T-helper 1 cell treated with Interleukin-12 subunit alpha and Interleukin-12 subunit beta and Interleukin-4 antibody, amounts not matched to agents 30 μg/mL and 1 μg/mL, for 36 hours (primary cell): ENCODE measurements around the gene SPIN1.

Source experiments
- H3K27ac Mint-ChIP-seq: one replicate; pipeline ENCODE4 v1.8.0; 2021; ENCODE audit warnings: mild to moderate bottlenecking, mixed read lengths
- H3K27me3 Mint-ChIP-seq: one replicate; pipeline ENCODE4 v1.8.0; 2021; ENCODE audit warnings: low read depth, mixed read lengths
- H3K36me3 Mint-ChIP-seq: one replicate; pipeline ENCODE4 v1.8.0; 2021; ENCODE audit warnings: low read depth, mixed read lengths
- H3K4me1 Mint-ChIP-seq: one replicate; pipeline ENCODE4 v1.8.0; 2021; ENCODE audit warnings: low read depth, mixed read lengths
- H3K4me3 Mint-ChIP-seq: one replicate; pipeline ENCODE4 v1.8.0; 2021; ENCODE audit warnings: mild to moderate bottlenecking, moderate library complexity, mixed read lengths
- H3K9me3 Mint-ChIP-seq: one replicate; pipeline ENCODE4 v1.8.0; 2021; ENCODE audit warnings: mixed read lengths

The SPIN1 gene

DNA sequence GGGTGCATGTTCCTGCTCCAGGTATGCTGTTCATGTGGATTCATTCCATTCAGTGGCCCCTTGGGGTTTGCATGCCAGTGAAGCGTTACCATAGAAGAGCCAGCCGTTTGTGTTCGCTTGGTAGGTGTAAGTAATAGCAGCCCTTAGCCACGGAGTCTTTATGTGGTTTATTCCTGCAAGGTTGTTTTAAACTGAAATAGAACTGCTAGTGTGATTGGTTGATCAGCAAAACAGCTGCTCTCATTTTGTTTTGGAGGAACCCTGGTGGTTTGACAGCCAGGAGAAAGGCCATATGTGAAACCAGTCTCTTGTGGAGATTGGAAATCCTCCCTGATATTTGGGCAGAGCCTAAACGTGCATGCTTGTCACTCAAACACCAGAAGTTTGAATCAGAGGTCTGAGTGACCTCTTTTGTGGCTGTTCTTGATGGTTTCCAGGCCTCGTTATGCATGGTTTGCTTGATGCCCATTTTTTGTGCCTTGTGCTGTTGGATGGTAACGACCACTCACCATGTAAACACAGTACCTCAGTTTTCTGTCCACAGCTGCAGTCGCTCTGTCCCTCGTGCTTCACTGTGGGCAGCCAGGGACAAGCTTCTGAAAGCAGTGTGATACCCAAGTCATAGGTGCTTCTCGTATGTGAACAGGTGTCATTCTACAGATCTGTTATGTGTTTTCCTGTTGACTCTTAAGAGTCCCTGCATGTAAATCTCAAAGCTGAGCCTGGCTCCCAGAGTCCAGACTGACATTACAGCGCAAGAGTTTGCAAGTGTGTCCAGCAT, 88.4 kb downstream of the SPIN1 start:
- Mint-ChIP-seq H3K27me3 (no peaks in the 10 kb centered on the region), H3K27ac (peak overlapping the region; percentile 45)

DNA sequence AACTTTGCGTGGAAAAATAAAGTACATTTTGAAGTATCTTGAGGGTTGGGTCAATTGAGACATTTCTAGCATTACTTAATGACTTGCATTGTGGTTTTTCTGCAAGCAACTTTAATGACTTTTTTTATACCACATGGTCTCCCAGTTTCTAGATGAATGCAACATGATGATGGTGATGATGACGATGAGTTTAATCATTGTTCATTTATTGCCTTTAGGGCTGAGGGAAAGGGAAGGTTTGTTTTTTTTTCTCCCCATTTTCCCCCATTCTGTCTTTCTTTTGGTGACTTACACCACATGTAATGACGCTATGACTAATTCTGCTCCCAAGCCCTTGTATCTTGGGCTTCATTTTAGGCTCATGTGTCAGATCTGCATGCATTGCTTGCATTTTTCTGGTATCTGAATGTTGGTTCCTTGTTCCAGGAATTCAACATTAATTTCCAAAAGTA, 89.1 kb downstream of the SPIN1 start:
- Mint-ChIP-seq H3K27me3 (no peaks in the 10 kb centered on the region), H3K4me1 (peaks cover 17% of the 10 kb centered on the region), H3K4me3 (no peak overlapping the region), H3K27ac (peak overlapping the region; percentile 45), H3K9me3 (no peaks in the 10 kb centered on the region), H3K36me3 (peaks cover 12% of the 10 kb centered on the region)

More for the DNA sequence above, 88.4 kb downstream of the SPIN1 start:
- peaks cover 12% of the 10 kb centered on the region for H3K36me3 Mint-ChIP-seq
- H3K9me3 Mint-ChIP-seq, result no peaks in the 10 kb centered on the region
- no peak overlapping the region for H3K4me3 Mint-ChIP-seq
- H3K4me1 Mint-ChIP-seq, result peaks cover 17% of the 10 kb centered on the region

DNA sequence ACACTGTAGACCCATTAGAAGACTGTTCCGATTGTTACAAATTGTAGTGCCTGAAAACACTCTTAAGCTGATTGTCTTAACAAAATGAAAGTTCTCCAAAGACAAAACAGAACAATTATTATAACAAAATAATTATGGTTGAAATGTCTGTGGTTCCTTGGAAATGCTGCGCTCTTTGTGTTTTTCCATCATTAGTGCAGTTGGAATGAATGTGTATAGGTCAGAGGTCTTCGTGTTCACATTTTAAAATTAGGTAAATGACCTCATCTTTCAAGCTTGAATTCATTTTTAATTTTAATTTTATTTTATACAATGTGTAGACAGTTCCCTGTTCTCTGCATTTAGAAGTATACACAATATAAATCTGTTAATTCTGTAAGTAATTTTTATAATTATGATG, 90.0 kb downstream of the SPIN1 start:
- H3K9me3 Mint-ChIP-seq, result no peaks in the 10 kb centered on the region
- H3K4me1 Mint-ChIP-seq, result peaks cover 17% of the 10 kb centered on the region
- no peaks in the 10 kb centered on the region for H3K27me3 Mint-ChIP-seq
- no peak overlapping the region for H3K4me3 Mint-ChIP-seq
- peaks cover 12% of the 10 kb centered on the region for H3K36me3 Mint-ChIP-seq
- H3K27ac Mint-ChIP-seq, result no peak overlapping the region

DNA sequence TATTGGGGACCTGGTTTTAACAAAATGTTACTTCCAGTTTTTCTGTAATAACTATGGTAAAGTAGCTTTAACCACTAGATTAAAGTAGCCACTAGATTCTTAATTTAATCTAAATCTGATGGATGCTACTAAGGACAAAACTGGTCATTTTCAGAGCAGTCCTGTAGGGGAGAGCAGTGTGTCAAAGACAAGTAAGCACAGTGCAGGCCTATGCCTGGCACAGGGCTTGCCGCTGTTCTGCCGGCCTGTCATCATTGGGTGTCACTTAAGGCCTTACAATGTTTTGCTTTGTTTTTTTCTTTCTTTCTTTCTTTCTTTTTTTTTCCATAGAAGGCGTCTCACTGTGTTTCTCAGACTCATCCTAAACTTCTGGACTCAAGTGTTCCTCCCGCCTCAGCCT, 93.7 kb downstream of the SPIN1 start:
- no peaks in the 10 kb centered on the region for H3K27me3 Mint-ChIP-seq
- H3K36me3 Mint-ChIP-seq, result peaks cover 5% of the 10 kb centered on the region
- no peaks in the 10 kb centered on the region for H3K9me3 Mint-ChIP-seq
- no peak overlapping the region for H3K27ac Mint-ChIP-seq
- H3K4me1 Mint-ChIP-seq, result peaks cover 8% of the 10 kb centered on the region
- H3K4me3 Mint-ChIP-seq, result no peak overlapping the region

DNA sequence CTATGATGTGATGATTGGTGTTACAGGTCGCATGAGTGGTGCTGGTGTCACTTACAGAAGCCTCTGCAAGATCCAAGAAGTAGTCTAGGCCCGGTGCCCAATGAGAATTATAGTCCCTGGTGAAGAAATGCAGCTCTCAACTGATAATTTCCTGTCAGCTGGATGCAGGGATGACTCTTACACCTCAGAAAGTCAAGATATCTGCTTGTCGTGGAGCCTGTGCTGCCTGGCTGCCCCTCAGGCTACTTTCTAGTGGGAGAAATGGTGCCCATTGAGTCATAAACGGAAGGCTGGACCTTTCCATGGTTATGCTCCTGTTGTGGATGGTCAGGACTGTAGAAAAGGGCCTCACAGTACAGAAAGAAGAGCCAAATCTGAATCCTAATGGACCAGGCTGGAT, 99.9 kb downstream of the SPIN1 start:
- Mint-ChIP-seq H3K4me1 (no peaks in the 10 kb centered on the region), H3K36me3 (no peaks in the 10 kb centered on the region), H3K4me3 (no peak overlapping the region), H3K27ac (no peak overlapping the region), H3K9me3 (no peaks in the 10 kb centered on the region), H3K27me3 (no peaks in the 10 kb centered on the region)

DNA sequence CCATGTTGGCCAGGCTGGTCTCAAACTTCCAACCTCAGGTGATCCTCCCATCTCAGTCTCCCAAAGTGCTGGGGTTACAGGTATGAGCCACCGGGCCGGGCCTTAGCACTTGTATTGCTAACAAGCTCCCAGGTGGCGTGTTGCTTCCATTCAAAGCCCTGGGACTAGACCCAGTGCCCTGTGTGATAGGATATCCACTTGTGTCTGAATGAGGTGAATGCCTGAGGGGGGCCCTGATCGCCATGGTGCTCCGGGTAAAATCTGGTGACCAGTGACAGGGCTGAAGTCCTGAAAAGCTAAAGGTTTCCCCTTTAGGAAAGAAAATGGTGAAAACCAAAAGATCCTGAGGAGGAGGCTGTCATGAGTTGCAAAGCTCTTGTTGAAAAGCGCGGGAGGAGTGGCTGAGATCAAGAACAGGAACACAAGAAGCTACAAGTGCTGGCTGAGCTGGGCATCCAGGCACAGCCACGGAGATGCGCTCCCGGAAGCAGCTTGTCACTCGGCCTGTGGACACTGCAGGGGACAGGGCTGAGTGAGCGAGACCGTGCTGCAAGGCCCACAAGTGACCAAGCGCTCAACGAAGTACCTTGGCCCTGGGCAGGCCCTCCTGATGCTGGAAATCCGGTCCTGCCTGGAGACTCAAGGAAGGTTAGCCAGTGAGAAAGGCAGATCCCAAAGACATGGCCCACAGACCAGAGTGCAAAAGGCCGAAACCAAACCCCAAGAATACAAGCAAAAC, 106.9 kb downstream of the SPIN1 start:
- Mint-ChIP-seq H3K27ac (no peak overlapping the region), H3K36me3 (no peaks in the 10 kb centered on the region), H3K9me3 (no peaks in the 10 kb centered on the region), H3K4me3 (no peak overlapping the region), H3K27me3 (no peaks in the 10 kb centered on the region), H3K4me1 (no peaks in the 10 kb centered on the region)

DNA sequence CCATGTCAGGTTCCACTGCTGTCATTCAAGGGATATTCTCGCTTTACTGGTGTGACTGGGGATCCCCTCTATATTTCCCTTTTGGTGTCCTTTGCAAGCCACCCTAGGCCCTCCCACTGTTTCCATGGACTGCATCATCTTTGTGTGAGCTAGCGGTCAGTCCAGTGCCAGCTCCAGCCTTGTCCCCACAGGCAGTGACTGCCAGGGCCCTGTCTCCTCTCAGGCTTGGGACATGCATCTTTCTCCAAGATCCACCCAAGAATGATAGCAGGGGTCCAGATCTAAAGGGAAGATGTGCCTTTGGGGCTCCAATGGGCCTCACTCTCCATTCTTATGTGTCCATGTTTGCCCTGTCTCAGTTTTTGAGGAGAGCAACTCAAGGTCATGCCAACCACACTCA, 109.0 kb downstream of the SPIN1 start:
- Mint-ChIP-seq H3K27ac (no peak overlapping the region), H3K4me1 (no peaks in the 10 kb centered on the region), H3K36me3 (no peaks in the 10 kb centered on the region), H3K4me3 (no peak overlapping the region), H3K9me3 (no peaks in the 10 kb centered on the region), H3K27me3 (no peaks in the 10 kb centered on the region)

DNA sequence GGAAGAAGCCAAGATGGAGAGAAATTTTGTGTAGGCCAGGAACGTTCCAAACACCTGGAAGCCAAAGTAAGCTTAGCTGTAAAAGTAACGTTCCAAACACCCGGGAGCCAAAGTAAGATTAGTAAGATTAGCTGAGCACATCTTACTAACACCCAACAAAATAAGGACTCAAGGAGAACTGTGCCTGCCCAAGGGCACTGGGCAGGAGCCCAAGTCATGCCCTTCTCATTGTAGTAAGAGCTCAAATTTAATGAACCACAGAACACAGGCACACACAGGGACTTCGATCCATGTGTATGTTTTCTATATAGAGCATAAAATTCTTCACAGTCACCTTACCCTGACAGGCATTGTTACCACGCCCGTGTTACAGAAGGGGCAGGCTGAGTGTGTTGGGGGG, 110.6 kb downstream of the SPIN1 start:
- Mint-ChIP-seq H3K4me3 (no peak overlapping the region), H3K36me3 (no peaks in the 10 kb centered on the region), H3K27ac (no peak overlapping the region)

DNA sequence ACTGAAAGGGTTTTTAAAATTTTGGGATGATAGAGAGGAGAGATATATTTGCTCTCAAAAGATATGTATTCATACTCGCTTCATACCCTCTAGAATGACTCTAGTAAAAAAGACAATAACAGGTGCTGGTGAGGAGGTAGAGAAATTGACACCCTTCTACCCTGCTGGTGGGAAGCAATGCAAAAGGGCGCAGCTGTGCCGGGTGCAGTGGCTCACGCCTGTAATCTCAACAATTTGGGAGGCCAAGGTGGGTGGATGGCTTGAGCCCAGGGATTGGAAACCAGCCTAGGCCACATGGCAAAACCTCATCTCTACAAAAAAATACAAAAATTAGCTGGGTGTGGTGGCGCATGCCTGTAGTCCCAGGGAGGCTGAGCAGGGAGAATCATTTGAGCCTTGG, 112.8 kb downstream of the SPIN1 start:
- Mint-ChIP-seq H3K9me3 (no peaks in the 10 kb centered on the region), H3K27ac (no peak overlapping the region), H3K36me3 (no peaks in the 10 kb centered on the region), H3K27me3 (no peaks in the 10 kb centered on the region), H3K4me3 (no peak overlapping the region), H3K4me1 (no peaks in the 10 kb centered on the region)

More for the DNA sequence above, 110.6 kb downstream of the SPIN1 start:
- Mint-ChIP-seq H3K9me3 (no peaks in the 10 kb centered on the region), H3K27me3 (no peaks in the 10 kb centered on the region), H3K4me1 (no peaks in the 10 kb centered on the region)

DNA sequence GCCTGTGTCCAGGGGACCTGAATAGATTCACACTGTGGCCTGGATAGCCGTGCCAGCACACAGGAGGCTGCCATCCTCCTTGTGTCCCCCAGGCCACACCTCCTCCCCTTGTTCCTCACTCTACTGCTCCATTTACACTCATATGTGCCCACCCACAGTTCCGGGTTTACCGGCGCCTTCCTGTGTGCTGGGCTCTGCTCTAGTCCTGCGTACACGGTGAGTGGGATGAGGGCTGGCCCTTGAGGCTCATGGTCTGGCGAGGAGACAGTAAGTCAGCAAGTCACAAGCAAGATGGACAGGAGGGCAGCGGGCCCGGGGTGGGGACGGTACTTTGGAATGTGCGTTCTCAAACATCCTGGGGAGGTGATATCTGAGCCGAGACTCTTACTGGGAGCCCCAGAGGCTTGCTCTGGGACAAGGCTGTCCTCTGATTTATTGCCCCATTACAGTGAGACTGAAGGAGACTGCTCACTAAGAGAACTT, 114.3 kb downstream of the SPIN1 start:
- Mint-ChIP-seq H3K4me1 (no peaks in the 10 kb centered on the region), H3K9me3 (no peaks in the 10 kb centered on the region), H3K27me3 (no peaks in the 10 kb centered on the region), H3K36me3 (no peaks in the 10 kb centered on the region), H3K27ac (no peak overlapping the region), H3K4me3 (no peak overlapping the region)

DNA sequence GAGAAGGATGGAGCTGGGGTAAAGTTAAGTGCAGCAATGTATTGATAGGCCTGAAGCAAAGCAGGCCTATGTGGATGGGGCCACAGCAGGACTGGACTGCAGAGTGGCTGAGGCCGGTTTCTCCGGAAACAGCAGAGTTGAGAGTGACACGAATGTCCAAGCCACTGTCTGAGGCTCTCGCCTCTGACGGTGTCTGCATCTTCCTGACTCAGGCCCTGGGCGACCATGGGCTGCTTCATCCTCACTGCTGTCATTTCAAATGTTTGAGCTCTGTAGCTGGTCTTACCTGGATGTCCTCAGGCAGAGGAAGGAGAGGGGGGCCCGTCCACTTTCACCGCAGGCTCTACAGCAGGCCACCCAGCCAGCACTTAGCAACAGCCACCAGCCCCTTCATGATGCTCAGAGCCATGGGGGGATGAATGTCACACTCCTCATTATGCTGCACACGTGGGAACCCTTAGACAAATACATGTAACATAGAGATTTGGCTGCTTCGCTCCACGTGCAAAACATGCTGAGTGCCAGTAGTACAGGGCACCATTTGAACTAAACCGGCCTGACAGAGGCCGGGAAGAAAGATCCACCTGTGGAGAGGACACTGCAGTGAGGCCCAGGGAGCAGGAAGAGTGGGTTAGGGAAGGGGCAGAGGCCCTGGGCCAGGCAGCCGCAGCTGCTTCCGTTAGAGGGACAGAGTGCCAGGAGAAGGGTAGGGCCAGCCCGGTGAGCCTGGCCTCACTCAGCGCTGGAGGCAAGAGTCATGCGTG, 115.0 kb downstream of the SPIN1 start:
- H3K4me1 Mint-ChIP-seq, result no peaks in the 10 kb centered on the region
- H3K4me3 Mint-ChIP-seq, result no peak overlapping the region
- H3K27me3 Mint-ChIP-seq, result no peaks in the 10 kb centered on the region
- H3K9me3 Mint-ChIP-seq, result no peaks in the 10 kb centered on the region
- no peaks in the 10 kb centered on the region for H3K36me3 Mint-ChIP-seq
- H3K27ac Mint-ChIP-seq, result no peak overlapping the region

DNA sequence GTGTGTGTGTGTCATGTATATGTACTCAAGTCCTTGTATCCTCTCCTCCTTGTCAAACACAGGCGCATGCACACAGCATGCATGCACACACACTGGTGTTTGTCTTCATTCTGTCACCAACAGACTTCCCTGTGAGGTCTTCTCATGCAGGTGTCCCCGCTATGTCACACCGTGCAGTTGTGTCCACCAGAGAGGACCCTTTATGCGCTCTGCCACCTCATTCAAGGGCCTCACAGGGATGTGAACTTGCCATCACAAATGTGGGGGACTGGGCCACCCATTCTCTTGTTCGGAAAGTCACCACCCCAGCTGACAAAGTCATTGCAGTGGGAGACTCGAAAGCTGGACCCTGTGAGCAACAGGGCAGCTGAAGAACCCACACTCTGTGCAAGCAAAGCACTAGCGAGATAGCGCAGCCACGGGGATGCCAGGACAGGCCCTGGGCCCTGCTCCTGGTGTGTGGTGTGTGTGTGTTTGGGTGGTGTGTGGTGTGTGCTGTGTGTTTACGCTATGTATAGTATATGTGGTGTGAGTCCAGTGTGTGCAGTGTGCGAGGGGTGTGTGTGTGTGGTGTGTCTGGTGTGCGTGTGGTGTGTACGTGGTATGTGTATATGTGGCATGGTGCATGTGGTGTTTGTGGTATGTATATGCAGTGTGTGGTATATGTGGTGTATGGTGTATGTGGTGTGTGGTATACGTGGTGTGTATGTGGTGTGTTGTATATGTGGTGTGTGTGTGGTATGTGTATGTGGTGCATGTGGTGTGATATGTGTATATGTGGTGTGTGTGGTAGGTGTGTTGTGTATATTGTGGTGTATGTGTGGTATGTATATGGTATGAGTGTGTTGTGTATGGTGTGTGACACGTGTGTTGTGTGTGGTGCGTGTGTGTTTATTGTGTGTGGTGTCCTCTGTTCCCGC, 115.9 kb downstream of the SPIN1 start:
- H3K4me1 Mint-ChIP-seq, result no peaks in the 10 kb centered on the region
- H3K9me3 Mint-ChIP-seq, result no peaks in the 10 kb centered on the region
- no peaks in the 10 kb centered on the region for H3K27me3 Mint-ChIP-seq
- H3K4me3 Mint-ChIP-seq, result no peak overlapping the region
- H3K36me3 Mint-ChIP-seq, result no peaks in the 10 kb centered on the region
- no peak overlapping the region for H3K27ac Mint-ChIP-seq

DNA sequence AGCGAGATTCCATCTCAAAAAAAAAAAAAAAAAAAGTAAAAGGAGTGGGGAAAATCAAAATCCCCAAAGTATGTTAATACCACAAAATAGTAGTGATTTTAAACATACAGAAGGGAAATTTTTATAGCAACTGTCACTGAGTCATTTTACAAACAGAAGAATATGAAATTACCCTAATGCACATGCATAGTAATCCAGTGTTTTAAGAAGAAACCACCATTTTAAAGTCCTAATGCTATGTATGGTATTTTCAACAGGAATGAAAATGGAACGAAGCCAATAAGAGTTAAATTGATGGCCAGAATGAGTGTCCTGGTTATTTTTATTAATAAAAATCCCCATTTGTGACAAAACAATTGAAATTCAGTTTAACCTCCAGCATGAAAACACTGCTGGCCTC, 120.1 kb downstream of the SPIN1 start:
- Mint-ChIP-seq H3K9me3 (no peaks in the 10 kb centered on the region), H3K4me3 (no peak overlapping the region), H3K27me3 (peaks cover 8% of the 10 kb centered on the region), H3K4me1 (no peaks in the 10 kb centered on the region), H3K27ac (no peak overlapping the region), H3K36me3 (no peaks in the 10 kb centered on the region)

DNA sequence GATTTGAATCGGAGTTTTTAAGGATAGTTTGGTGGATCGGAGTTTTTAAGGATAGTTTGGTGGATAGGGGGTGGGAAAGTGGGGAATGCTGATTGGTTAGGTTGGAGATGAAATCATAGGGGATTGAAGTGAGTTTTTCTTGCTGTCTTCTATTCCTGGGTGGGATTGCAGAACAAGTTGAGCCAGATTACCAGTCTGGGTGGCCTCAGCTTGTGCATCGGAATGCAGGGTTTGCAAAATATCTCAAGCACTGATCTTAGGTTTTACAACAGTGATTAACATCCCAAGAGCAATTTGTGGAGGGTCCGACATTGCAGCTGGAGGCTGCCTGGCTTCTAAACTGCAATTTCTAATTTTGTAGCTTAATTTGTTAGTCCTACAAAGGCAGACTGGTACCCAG, 123.7 kb downstream of the SPIN1 start:
- Mint-ChIP-seq H3K36me3 (no peaks in the 10 kb centered on the region), H3K27me3 (peaks cover 8% of the 10 kb centered on the region), H3K9me3 (peaks cover 3% of the 10 kb centered on the region), H3K27ac (no peak overlapping the region), H3K4me1 (no peaks in the 10 kb centered on the region), H3K4me3 (no peak overlapping the region)
